LHCN-M2 (cell line): ENCODE data around the gene C1orf35. TPM values are rescaled to one million over a fixed set of nuclear protein-coding genes. Genes with fewer than 3 reads are reported as not detected.

Experiments
- DNase-seq: peaks from one replicate; pipeline ENCODE4 v3.0.0-alpha.2; 2012; ENCODE audit warnings: low read depth
- total RNA-seq: library from RNA; depleted of rRNA; stranded (reverse); fragments of >200 nt; gene quantifications from 2 replicates; pipeline ENCODE4 v1.2.3, GENCODE V29; 2014

The C1orf35 gene
- total RNA-seq, 1 experiment from 2014 or later = 16.3 TPM

DNA sequence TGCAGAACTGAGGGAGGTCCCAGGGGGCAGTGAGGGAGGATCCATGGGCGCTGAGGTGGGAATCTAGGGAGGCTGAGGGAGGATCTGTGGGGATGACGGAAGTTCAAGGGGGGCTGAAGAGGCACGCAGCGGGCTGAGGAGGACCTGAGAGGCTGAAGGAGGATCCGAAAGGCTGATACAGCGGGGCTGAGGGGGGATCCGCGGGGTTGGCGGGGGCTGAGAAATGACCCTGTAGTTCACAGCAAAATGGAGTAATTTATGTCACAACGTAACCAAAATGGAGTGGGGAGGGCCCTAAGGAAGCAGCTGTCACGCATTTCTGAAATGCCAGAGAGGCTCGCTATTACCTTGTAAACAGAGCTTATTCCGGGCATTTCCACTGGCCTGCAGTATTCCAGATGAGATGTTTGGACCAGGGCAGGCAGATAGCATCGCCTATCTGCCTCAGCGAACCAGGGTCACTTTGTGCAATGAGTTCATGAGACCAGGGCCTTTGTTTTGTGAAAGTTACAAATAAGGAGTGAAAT lies 6.9 kb upstream of the C1orf35 start:
- peak; percentile 66 for DNase-seq

GRCh38 chr1:228109073-228109961 lies 6.2 kb upstream of the C1orf35 start, which contains the start of gene MRPL55:
Gene MRPL55 (minus strand): TSS chr1:228109299. CDS start chr1:228108260, 1,039 bp downstream.
- peak; percentile 93 for DNase-seq

DNA sequence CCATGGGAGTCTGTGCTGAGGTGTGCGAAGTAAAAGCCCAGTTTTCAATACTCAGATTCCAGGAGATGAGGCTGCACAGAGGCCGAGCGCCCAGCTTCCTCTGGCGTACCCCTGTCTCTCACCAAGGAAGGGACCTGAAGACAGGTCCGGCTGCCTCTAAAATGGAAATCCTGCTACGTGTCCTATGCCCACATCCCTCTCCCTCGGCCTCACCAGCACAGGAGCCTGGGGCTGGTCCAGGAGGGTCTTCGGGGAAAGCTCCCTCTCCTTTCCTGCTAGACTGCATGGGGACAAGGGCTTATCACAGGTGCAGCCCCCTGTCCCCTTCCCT lies 5.6 kb upstream of the C1orf35 start:
- no peak for DNase-seq

DNA sequence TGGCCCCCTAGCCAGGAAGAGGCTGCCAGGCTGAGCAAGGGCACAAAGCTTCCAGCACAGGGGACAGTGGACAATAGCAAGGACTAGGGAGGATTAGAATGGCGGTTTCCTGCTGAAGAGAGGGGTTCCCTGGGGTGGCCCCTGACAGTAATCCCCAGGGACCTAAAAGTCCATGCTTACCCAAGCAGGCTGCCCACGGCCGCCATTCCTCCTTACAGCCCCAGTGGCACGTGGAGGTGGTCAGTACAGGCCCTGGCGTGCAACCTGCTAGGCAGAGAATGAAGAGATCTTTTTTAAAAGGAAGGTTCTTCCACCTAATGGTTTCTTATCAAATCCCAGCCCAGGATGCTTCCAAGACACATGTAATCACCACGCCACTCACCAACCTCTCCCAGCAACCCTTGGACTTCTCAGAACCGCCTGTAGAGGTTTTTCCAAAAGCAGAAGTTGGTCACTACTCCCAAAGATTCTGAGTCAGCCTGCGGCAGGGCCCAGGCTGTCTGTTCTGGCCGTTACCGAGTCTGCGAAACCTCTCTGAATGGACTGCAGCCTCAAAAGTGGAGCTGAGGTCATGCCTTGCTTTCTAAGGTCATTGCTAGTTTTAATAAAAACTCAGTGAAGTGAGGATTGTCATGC lies 5.0 kb upstream of the C1orf35 start:
- no peak for DNase-seq

DNA sequence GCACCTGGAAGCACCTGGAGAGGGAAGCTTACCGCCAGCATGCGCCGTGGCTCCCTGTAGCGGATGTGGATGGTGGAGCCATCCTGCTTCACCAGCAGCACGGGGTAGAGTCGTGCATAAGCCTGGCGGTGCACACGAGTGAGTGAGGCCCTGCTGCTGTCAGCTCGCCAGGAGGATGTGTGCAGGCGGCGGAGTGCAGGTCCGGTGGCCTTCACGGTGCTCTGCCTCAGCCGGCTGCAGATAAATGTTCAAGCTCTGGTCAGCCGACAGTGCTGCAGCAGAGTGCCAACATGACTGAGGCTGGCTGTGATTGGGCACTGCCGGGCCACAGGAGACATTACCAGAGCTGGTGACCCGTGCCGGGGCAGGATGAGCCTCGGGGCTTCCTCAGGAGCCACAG lies 4.5 kb upstream of the C1orf35 start:
- no peak for DNase-seq

GRCh38 chr1:228106800-228107054 lies 3.6 kb upstream of the C1orf35 start:
- DNase-seq = no peak

- no peak for DNase-seq
Measured at GRCh38 chr1:228105996-228106799, 3.1 kb upstream of the C1orf35 start.

GRCh38 chr1:228105270-228105995 lies 2.3 kb upstream of the C1orf35 start:
- no peak for DNase-seq

- DNase-seq = no peak
Measured at GRCh38 chr1:228104526-228105269, 1.6 kb upstream of the C1orf35 start.

- peak; percentile 31 for DNase-seq
Measured at GRCh38 chr1:228101994-228102790, 933 bp downstream of the C1orf35 start.

- DNase-seq = no peak
Measured at GRCh38 chr1:228101614-228101993, 1.5 kb downstream of the C1orf35 start.

- DNase-seq = no peak
Measured at GRCh38 chr1:228100822-228101613, 2.1 kb downstream of the C1orf35 start.

- no peak for DNase-seq
Measured at GRCh38 chr1:228099331-228099732, 3.8 kb downstream of the C1orf35 start.

DNA sequence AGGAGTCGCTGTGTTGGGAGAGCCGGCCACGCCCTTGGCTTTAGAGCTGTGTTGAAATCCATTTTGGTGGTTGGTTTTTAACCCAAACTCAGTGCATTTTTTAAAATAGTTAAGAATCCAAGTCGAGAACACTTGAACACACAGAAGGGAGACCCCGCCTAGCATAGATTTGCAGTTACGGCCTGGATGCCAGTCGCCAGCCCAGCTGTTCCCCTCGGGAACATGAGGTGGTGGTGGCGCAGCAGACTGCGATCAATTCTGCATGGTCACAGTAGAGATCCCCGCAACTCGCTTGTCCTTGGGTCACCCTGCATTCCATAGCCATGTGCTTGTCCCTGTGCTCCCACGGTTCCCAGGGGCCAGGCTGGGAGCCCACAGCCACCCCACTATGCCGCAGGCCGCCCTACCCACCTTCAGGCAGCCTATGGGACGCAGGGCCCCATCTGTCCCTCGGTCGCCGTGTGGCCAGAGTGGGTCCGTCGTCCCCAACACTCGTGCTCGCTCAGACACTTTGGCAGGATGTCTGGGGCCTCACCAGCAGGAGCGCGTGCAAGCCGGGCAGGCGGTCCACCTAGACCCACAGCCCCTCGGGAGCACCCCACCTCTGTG lies 4.7 kb downstream of the C1orf35 start:
- no peak for DNase-seq

- no peak for DNase-seq
Measured at GRCh38 chr1:228097333-228098081, 5.6 kb downstream of the C1orf35 start.

DNA sequence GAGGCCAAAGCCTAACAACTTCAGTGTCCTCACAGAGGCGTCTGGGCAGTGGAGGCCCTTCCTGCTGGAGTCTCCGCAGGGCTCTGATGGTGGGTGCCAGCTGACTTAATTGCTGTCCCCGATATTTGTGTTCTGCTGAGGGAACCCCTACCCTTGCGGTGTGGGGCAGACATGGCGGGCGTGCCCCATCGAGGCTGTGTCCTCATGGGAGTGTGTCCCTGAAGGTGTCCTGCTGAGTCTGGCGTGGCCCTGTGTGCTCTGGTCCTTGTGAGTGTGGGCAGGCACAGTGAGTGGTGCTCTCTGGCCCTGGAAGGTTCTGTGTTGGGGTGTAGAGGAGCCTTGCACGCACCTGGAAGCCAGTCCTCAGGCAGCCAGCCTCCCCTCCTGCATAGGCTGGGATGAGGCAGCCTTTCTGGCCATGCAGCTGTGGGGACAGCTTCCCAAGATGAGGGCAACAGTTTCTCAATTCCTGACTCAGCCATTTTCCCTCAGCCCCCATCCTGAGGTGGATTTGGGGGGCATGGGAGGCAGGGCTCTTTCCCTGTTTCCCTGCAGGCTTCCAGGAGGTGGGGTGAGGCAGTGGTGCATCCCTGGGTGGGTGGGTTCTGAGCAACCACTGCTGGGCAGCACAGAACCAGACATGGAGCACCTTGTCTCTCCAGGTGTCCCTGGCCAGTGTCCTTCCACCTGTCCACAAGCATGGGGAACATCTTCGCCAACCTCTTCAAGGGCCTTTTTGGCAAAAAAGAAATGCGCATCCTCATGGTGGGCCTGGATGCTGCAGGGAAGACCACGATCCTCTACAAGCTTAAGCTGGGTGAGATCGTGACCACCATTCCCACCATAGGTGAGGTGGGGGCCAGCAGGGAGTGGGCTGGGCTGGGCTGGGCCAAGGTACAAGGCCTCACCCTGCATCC lies 6.5 kb downstream of the C1orf35 start:
- no peak for DNase-seq

- no peak for DNase-seq
Measured at GRCh38 chr1:228095938-228096337, 7.2 kb downstream of the C1orf35 start.
